Kidney (tissue), 14 donors: Measurements from ENCODE around the gene RBM10. TPM values are rescaled to one million over a fixed set of nuclear protein-coding genes. Genes with fewer than 3 reads are reported as not detected.

ENCODE experiments used
- DNase-seq, 5 donors: peaks; one replicate each; pipeline ENCODE4 v3.0.0-alpha.2; 2013 to 2020
- FAIRE-seq: peaks from 2 replicates; lab custom pipeline; 2012; peaks lifted over from hg19 to GRCh38; lab: Jason Lieb, UNC
- H3K27ac ChIP-seq, 2 donors: one replicate each; pipeline ENCODE4 v1.7.0; 2013; ENCODE audit warnings: low read depth in 2 of 2, low read length in 2 of 2, inconsistent platforms in 1 of 2
- H3K27me3 ChIP-seq: one replicate; pipeline ENCODE4 v1.7.1; 2013; ENCODE audit warnings: low read length, inconsistent platforms; ENCODE audit not compliant: control insufficient read depth, insufficient read depth
- H3K36me3 ChIP-seq, 3 donors: one replicate each; pipeline versions ENCODE4 v1.7.0 to v1.7.1; 2013; ENCODE audit warnings: low read length in 3 of 3, control low read depth in 1 of 3, inconsistent platforms in 1 of 3; ENCODE audit not compliant: insufficient read depth in 3 of 3, control insufficient read depth in 2 of 3
- H3K4me1 ChIP-seq, 3 donors: one replicate each; pipeline versions ENCODE4 v1.7.0 to v1.7.1; 2013; ENCODE audit warnings: low read length in 3 of 3, inconsistent platforms in 1 of 3, low read depth in 1 of 3; ENCODE audit not compliant: control insufficient read depth in 2 of 3, insufficient read depth in 2 of 3
- H3K4me3 ChIP-seq, 3 donors: one replicate each; pipeline versions ENCODE4 v1.7.0 to v1.8.1; 2013; ENCODE audit warnings: low read length in 3 of 3, control low read depth in 1 of 3, inconsistent platforms in 1 of 3
- H3K9ac ChIP-seq, 3 donors: one replicate each; pipeline versions ENCODE4 v1.7.0 to v1.7.1; 2013; ENCODE audit warnings: low read length in 3 of 3, control low read depth in 1 of 3, inconsistent platforms in 1 of 3
- H3K9me3 ChIP-seq, 3 donors: one replicate each; pipeline versions ENCODE4 v1.7.0 to v1.7.1; 2013; ENCODE audit warnings: low read length in 3 of 3, control low read depth in 1 of 3, inconsistent platforms in 1 of 3; ENCODE audit not compliant: control insufficient read depth in 2 of 3, insufficient read depth in 1 of 3
- intact Hi-C: fragments of 100-400 bp; cut with DNase I; formaldehyde crosslinking; loops from one replicate; pipeline ENCODE4 v1.11.1; 2022
- polyA plus RNA-seq: library from polyadenylated mRNA; stranded (reverse); fragments of 350-450 nt; fragmentation: Illumina TruSeq; extraction: RNeasy Lipid Tissue Mini Kit (QIAGEN cat#74804); gene quantifications from one replicate; pipeline ENCODE4 v1.2.3, GENCODE V29; 2014; ENCODE audit warnings: low read depth, low replicate concordance; ENCODE audit not compliant: insufficient read depth
- total RNA-seq: library from RNA; stranded (reverse); fragmentation: NEBNext Ultra II Directional; extraction: Animal tissue kit (Norgen Biotek cat#: 25700); gene quantifications from one replicate; pipeline ENCODE4 v1.2.1, GENCODE V29; 2021
- TF ChIP-seq, protein P1 (sequence below): IDR thresholded peaks from 3 replicates; pipeline ENCODE4 v1.5.1; 2012; ENCODE audit warnings: mild to moderate bottlenecking, moderate library complexity, borderline replicate concordance; ENCODE audit not compliant: insufficient read depth; ENCODE audit errors: extremely low read depth
- donor health status: control.
- donor health status: control.
- donor health status: control.
- donor health status: control.
- donor health status: control.
- donor health status: DM: yes; HTN: yes; CAD: no.
- donor health status: Normal renal cell carcinoma (clear cell type).

The RBM10 gene
- total and polyA plus RNA-seq, 2 donors from 2014 or later, result 27.5 to 31.7 TPM

DNA sequence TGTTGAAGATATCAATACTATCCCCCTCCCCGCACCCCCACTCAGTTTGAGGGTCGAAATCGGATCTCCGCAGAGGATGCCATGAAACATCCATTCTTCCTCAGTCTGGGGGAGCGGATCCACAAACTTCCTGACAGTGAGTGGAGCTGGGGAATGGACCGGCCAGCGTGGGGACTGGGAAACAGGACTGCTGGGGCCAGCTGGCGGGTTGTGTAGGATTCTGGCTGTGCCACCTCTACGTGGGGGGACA is 82.2 kb downstream of the RBM10 start:
- Histone ChIP-seq H3K27me3 (peaks cover 3% of the 10 kb centered on the region), H3K36me3 (peaks cover 5 to 32% (median 18%) of the 10 kb centered on the region in 3 donors)

DNA sequence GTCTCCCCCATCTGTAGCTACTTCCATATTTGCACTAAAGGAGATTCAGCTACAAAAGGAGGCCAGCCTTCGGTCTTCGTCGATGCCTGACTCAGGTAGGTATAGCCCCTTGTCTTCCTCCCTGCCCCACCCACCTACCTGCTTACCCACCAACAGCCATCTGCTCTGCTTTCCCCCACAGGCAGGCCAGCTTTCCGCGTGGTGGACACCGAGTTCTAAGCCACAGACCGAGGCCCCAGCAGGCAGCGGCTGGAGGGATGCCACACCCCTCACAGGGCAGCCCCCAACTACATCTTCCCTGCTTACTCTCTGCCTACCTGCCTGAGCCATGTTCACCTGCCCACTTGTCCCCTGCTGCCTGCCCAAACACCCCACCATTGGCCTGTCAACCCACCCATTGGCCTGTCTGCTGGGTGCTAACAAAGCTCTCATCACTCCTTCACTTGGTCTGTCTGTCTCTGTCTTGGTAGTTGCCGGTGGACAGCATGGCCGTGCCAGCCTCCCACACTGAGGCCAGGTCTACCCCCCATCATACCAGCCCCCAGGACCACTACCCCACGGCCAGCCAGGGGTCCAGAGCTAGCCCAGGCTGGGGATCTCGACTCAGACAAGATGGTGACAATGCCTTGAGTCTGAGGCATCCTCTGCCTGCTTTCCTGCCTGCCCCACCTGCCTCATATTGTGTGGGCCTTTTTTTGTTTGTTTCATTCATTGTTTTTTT is 83.7 kb downstream of the RBM10 start:
- peaks cover 5% of the 10 kb centered on the region for H3K27me3 ChIP-seq
- H3K4me3 ChIP-seq, result no peak overlapping the region
- H3K36me3 ChIP-seq, result peaks cover 5 to 27% (median 18%) of the 10 kb centered on the region in 3 donors
- intact Hi-C loops, result no loop called here
- DNase-seq (peak in 2 of 5 donors; percentile 15 to 60), FAIRE-seq (no peak)
- H3K9me3 ChIP-seq, result no peaks in the 10 kb centered on the region
- no peak overlapping the region for H3K9ac ChIP-seq
- no peak overlapping the region for H3K27ac ChIP-seq
- peaks cover 0 to 4% (median 4%) of the 10 kb centered on the region in 3 donors for H3K4me1 ChIP-seq
- TF ChIP-seq, protein P1, sequence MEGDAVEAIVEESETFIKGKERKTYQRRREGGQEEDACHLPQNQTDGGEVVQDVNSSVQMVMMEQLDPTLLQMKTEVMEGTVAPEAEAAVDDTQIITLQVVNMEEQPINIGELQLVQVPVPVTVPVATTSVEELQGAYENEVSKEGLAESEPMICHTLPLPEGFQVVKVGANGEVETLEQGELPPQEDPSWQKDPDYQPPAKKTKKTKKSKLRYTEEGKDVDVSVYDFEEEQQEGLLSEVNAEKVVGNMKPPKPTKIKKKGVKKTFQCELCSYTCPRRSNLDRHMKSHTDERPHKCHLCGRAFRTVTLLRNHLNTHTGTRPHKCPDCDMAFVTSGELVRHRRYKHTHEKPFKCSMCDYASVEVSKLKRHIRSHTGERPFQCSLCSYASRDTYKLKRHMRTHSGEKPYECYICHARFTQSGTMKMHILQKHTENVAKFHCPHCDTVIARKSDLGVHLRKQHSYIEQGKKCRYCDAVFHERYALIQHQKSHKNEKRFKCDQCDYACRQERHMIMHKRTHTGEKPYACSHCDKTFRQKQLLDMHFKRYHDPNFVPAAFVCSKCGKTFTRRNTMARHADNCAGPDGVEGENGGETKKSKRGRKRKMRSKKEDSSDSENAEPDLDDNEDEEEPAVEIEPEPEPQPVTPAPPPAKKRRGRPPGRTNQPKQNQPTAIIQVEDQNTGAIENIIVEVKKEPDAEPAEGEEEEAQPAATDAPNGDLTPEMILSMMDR, result no peak

More for the DNA sequence above, 82.2 kb downstream of the RBM10 start:
- Histone ChIP-seq H3K9ac (no peak overlapping the region), H3K27ac (no peak overlapping the region), H3K4me3 (no peak overlapping the region), H3K4me1 (peaks cover 0 to 3% (median 0%) of the 10 kb centered on the region in 3 donors), H3K9me3 (no peaks in the 10 kb centered on the region)
- intact Hi-C loops, result no loop called here
- DNase-seq (no peak), FAIRE-seq (no peak)
- TF ChIP-seq, protein P1, result no peak

DNA sequence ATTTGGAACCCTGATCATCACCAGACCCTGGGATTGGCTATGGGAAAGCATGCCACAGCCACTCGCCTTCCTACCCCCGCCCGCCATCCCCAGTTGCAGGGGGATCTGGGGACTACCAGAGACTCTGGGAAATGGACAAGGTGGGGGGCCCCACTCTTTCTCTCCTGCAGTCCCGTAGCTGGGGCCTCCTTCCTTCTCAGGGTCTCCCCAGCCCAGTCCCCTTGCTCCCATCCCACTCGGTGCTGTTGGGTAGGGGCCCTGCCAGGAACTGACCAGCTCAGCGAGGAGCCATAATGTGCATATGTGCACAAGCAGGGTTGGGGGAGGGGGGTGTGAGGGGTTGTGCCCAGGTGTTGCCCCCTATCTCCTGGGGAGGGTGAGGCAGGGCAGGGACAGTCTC is 84.4 kb downstream of the RBM10 start:
- intact Hi-C loops, result no loop called here
- DNase-seq, result peak in 2 of 5 donors; percentile 33 to 42
- TF ChIP-seq, protein P1, result no peak
- FAIRE-seq, result no peak
- Histone ChIP-seq H3K9ac (no peak overlapping the region), H3K9me3 (no peaks in the 10 kb centered on the region), H3K4me1 (peaks cover 0 to 4% (median 4%) of the 10 kb centered on the region in 3 donors), H3K27ac (no peak overlapping the region), H3K36me3 (peaks cover 5 to 21% (median 18%) of the 10 kb centered on the region in 3 donors), H3K4me3 (no peak overlapping the region), H3K27me3 (peaks cover 5% of the 10 kb centered on the region)
